Heart left ventricle (tissue), 16 donors: ENCODE results near the gene URAD. TPM values are rescaled to one million over a fixed set of nuclear protein-coding genes. Genes with fewer than 3 reads are reported as not detected.

Source experiments
- ATAC-seq, 4 donors: fragments of 200-7000 bp; cut with Tn5 transposase; one replicate each; pipeline ENCODE4 v1.9.1; 2020 to 2022; ENCODE audit warnings: moderate library complexity in 4 of 4, mild to moderate bottlenecking in 3 of 4, moderate number of reproducible peaks in 1 of 4
- DNase-seq, 5 donors: peaks; one replicate each; pipeline ENCODE4 v3.0.0-alpha.2; 2020
- H3K27ac ChIP-seq, 12 donors: fragments of 200-600 bp; sonication (generic) in 4 of 12; one replicate each; pipeline versions ENCODE4 v1.5.0 to v1.8.0; 2016 to 2022; ENCODE audit warnings: mild to moderate bottlenecking in 2 of 12
- H3K27me3 ChIP-seq, 9 donors: fragments of 200-600 bp; sonication (generic) in 2 of 9; one replicate each; pipeline versions ENCODE4 v1.5.1 to v1.8.0; 2016 to 2022; ENCODE audit warnings: mild to moderate bottlenecking in 3 of 9
- H3K36me3 ChIP-seq, 9 donors: fragments of 200-600 bp; sonication (generic) in 2 of 9; one replicate each; pipeline versions ENCODE4 v1.5.0 to v1.8.0; 2018 to 2022; ENCODE audit warnings: mild to moderate bottlenecking in 2 of 9
- H3K4me1 ChIP-seq, 12 donors: fragments of 200-600 bp; sonication (generic) in 4 of 12; one replicate each; pipeline versions ENCODE4 v1.5.0 to v1.8.0; 2016 to 2022; ENCODE audit warnings: mild to moderate bottlenecking in 3 of 12
- H3K4me3 ChIP-seq, 12 donors: fragments of 200-600 bp; sonication (generic) in 4 of 12; one replicate each; pipeline versions ENCODE4 v1.5.0 to v1.8.0; 2017 to 2022; ENCODE audit warnings: mild to moderate bottlenecking in 9 of 12, moderate library complexity in 4 of 12
- H3K9me3 ChIP-seq, 12 donors: fragments of 200-600 bp; sonication (generic) in 4 of 12; one replicate each; pipeline versions ENCODE4 v1.5.0 to v1.8.0; 2016 to 2022; ENCODE audit warnings: mild to moderate bottlenecking in 1 of 12
- CTCF ChIP-seq, 12 donors: fragments of 200-600 bp; sonication (generic) in 4 of 12; IDR thresholded peaks; one replicate each; pipeline versions ENCODE4 v1.5.0 to v1.8.0; 2018 to 2022; ENCODE audit warnings: antibody characterized with exemption in 12 of 12, mild to moderate bottlenecking in 5 of 12
- POLR2A ChIP-seq, 2 donors: fragments of 450-650 bp; IDR thresholded peaks; one replicate each; pipeline ENCODE4 v1.6.1; 2017; ENCODE audit warnings: antibody characterized with exemption in 2 of 2, mild to moderate bottlenecking in 2 of 2, moderate library complexity in 2 of 2
- WGBS, 4 donors: extraction: QIAGEN DNeasy Blood & Tissue Kit in 2 of 4; methylation state at CpG; one replicate each; pipeline versions ENCODE4 v1.1.5 to v1.1.7; 2013 to 2018; 5-methylcytosine and 5-hydroxymethylcytosine counted together
- intact Hi-C, 10 donors: fragments of 100-400 bp; cut with DNase I; formaldehyde crosslinking; loops; one replicate each; pipeline versions ENCODE4 v1.11.1 to v1.14.2; 2022
- polyA plus RNA-seq, 2 donors: library from polyadenylated mRNA; stranded (reverse); fragments of 200-250 nt; gene quantifications; one replicate each; pipeline ENCODE4 v1.2.3, GENCODE V29; 2013
- total RNA-seq, 9 donors: library from RNA; depleted of rRNA in 2 of 9; stranded (reverse); fragments of >200 nt in 2 of 9; fragmentation: NEBNext Ultra II Directional in 3 of 9; extraction: Animal tissue kit (Norgen Biotek cat#: 25700) in 3 of 9; gene quantifications; one replicate each; pipeline versions ENCODE4 v1.1.0 to v1.2.4, GENCODE V29; 2016 to 2023
- donor health status: ischemic (EF 13 %, LVEDD 7.1; RV severe dilation, severe dysfunction).
- donor health status: healthy with polysubstance abuse.
- donor health status: DM: no; HTN: yes; CAD: no.
- donor health status: DM: no; HTN: no; CAD: no.
- donor health status: ischemic (EF 25% LVEDD 6.9; RV normal size, moderate dysfunction).
- donor health status: ischemic (EF 25% LVEDD 5.7; RV mildly dilated, moderate dysfunction).
- donor health status: healthy.
- donor health status: DM: yes; HTN: yes; CAD: no.
- donor health status: ischemic (EF 35%, LVEDD 5.7; RV mildly dilated, moderate dysfunction).
- donor health status: nonischemic (EF 11% LVEDD 7.7; RV severe dilation, severe dysfunction).
- donor health status: DM: yes; HTN: yes; CAD: no.
- donor health status: PGD.
- donor health status: ischemic (EF 29% LVEDD 5.4; RV normal size, mild dysfunction).
- donor health status: nonischemic (EF 23%, LVEDD 6.1; RV moderate dilation, normal function).

The URAD gene
- total and polyA plus RNA-seq, 11 donors, result not detected

- Histone ChIP-seq H3K9me3 (no peaks in the 10 kb centered on the region), H3K4me3 (no peak overlapping the region), H3K27ac (no peak overlapping the region), H3K36me3 (no peaks in the 10 kb centered on the region), H3K27me3 (peaks cover 59 to 100% (median 94%) of the 10 kb centered on the region in 9 donors), H3K4me1 (peaks cover 0 to 40% (median 14%) of the 10 kb centered on the region in 12 donors)
- no peak for TF ChIP-seq CTCF (IDR thresholded peaks at IDR 0.05)
- TF ChIP-seq POLR2A (IDR thresholded peaks at IDR 0.05), result no peak
- intact Hi-C loops, result no loop called here
- DNase-seq (no peak), ATAC-seq (no peak)
- 67 to 73% (median 68%) methylated on average over 3 of the region's 3 CpGs for WGBS, 4 donors
Observed at GRCh38 chr13:27963491-27963890, 25.0 kb downstream of the URAD start.

DNA sequence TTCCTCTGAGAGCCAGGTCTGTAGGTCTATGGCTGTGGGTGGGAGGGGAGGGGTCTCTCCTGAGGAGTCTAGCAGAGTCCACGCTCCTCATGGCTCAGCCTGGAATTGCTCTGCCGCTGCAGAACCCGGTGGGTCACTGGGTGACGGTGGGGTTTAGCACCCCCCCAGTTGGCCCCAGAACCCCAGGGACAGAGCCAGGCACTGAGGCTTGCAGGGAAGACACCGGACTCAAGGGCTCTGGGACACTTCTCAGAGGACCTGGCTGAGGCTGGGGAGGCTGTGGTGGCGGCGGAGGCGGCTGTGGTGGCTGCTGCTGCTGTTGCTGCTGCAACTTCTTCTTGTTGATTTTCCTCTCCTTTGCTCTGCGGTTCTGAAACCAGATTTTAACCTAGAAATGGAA, 25.5 kb downstream of the URAD start:
- intact Hi-C loops, result no loop called here
- DNase-seq (no peak), ATAC-seq (no peak)
- Histone ChIP-seq H3K36me3 (no peaks in the 10 kb centered on the region), H3K9me3 (no peaks in the 10 kb centered on the region), H3K4me1 (peaks cover 0 to 35% (median 13%) of the 10 kb centered on the region in 12 donors), H3K4me3 (no peak overlapping the region), H3K27ac (no peak overlapping the region), H3K27me3 (peaks cover 59 to 100% (median 94%) of the 10 kb centered on the region in 9 donors)
- WGBS, 4 donors, result 49 to 69% (median 60%) methylated on average over 6 to 9 of the region's 9 CpGs
- TF ChIP-seq CTCF (IDR thresholded peaks at IDR 0.05) (no peak), POLR2A (IDR thresholded peaks at IDR 0.05) (no peak)

DNA sequence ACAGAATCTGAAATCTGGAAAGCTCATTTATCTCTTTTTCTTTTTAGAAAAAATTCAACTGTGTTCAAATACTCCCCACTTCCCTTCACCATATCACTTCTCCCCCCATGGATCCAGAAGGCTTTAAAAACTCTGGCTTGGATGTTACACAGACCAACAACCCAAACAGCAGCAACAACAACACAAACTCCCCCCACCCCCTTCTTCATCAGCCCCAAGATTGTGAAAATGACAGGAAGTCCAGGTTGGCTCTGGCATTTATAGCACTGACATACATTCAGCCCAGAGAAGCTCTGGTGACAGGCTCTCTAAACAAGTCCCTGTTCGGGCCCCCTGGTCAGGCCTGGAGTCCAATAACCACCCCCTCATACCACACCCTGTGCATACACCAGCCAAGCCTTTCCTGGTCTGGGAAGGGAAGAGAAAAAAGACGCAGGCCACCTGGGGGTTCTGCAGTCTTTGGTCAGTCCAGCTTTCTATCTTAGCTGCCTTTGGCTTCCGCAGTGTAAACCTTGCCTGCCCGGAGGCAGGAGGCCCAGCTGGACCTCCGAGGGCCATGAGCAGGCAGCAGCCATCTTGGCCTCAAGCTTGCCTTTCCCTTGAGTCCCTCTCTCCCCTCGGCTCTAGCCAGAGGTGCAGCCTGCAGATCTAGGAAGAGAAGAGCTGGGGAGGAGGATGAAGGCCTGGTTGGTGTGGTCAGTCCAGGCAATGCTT, 26.2 kb downstream of the URAD start:
- ATAC-seq (no peak), DNase-seq (no peak)
- no peaks in the 10 kb centered on the region for H3K9me3 ChIP-seq
- H3K27me3 ChIP-seq, result peaks cover 57 to 100% (median 94%) of the 10 kb centered on the region in 9 donors
- TF ChIP-seq POLR2A (IDR thresholded peaks at IDR 0.05) (no peak), CTCF (IDR thresholded peaks at IDR 0.05) (no peak)
- intact Hi-C loops, result no loop called here
- WGBS, 4 donors, result 49 to 62% (median 61%) methylated on average over 3 to 6 of the region's 6 CpGs
- H3K27ac ChIP-seq, result no peak overlapping the region
- H3K36me3 ChIP-seq, result no peaks in the 10 kb centered on the region
- H3K4me3 ChIP-seq, result no peak overlapping the region
- H3K4me1 ChIP-seq, result peaks cover 0 to 31% (median 12%) of the 10 kb centered on the region in 12 donors

DNA sequence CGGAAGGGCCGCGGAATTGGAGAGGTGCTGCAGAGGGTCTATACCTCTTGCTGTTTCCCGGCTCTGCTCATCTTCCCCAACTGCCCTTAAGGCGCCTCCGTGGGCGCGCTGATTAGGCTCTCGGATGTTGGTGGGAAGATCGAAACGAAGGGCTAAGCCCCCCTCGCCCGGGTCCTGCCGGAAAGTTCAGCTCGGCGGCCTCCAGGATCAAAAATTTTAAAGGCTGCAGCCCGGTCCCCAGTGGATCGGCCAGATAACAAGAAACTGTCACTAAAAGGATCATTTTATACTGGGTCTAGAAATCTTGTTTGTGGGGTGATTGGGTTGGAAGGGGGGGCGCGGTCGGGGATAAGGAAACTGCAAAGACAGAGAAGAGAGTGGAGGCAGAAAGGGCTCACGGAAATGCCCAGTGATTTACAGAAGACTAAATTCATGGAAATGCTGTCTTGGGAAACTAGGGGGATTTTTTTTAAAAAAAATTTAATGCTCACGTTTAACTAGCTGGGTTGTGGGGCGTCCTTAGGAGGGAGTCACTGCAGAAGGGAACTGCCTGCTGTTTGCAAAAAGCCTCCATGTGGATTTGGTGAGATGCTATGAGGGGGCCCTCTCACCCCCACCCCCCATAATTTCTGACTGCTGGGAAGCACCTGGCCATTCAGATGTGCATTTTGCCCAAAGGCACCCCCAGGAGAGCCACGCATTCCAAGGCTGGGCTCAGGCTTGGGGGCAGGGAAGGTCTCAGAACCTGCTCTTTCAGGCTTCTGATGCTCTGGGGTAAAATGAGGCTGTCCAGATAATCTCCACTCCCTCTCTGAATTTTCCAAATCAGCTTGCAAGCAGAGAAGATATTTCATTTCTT, 27.0 kb downstream of the URAD start:
- TF ChIP-seq POLR2A (IDR thresholded peaks at IDR 0.05) (no peak), CTCF (IDR thresholded peaks at IDR 0.05) (no peak)
- Histone ChIP-seq H3K27ac (no peak overlapping the region), H3K4me1 (peaks cover 0 to 25% (median 12%) of the 10 kb centered on the region in 12 donors), H3K27me3 (peaks cover 58 to 100% (median 94%) of the 10 kb centered on the region in 9 donors), H3K4me3 (peak overlapping the region in 10 of 12 donors; percentile 12 to 44 (median 34)), H3K36me3 (no peaks in the 10 kb centered on the region), H3K9me3 (no peaks in the 10 kb centered on the region)
- DNase-seq (no peak), ATAC-seq (no peak)
- intact Hi-C loops, result no loop called here
- 11 to 13% (median 12%) methylated on average over 20 to 25 of the region's 25 CpGs for WGBS, 4 donors
